DND-41 (cell line): Measurements from ENCODE around the gene MACROD2.

Source experiments
- ATAC-seq: fragments of 200-7000 bp; cut with Tn5 transposase; 3 replicates; pipeline ENCODE4 v1.9.1; 2021; ENCODE audit warnings: low read depth; ENCODE audit not compliant: insufficient read depth
- DNase-seq: peaks from one replicate; pipeline ENCODE4 v3.0.0-alpha.2; 2020
- H2AFZ ChIP-seq: 2 replicates; pipeline ENCODE4 v1.6.0; 2012; ENCODE audit warnings: low read depth, low read length
- H3K27ac ChIP-seq: 2 replicates; pipeline ENCODE4 v1.5.1; 2012; ENCODE audit warnings: low read length, inconsistent platforms
- H3K27me3 ChIP-seq: fragments of 200-600 bp; sonication (generic); 2 replicates; pipeline ENCODE4 v1.6.0; 2012; ENCODE audit warnings: low read length, mild to moderate bottlenecking, inconsistent platforms; ENCODE audit not compliant: insufficient read depth, poor library complexity
- H3K36me3 ChIP-seq: 2 replicates; pipeline ENCODE4 v1.5.1; 2012; ENCODE audit warnings: low read length, inconsistent platforms; ENCODE audit not compliant: insufficient read depth
- H3K4me1 ChIP-seq: 2 replicates; pipeline ENCODE4 v1.5.1; 2012; ENCODE audit warnings: mild to moderate bottlenecking, low read length; ENCODE audit not compliant: insufficient read depth
- H3K4me2 ChIP-seq: 2 replicates; pipeline ENCODE4 v1.6.0; 2012; ENCODE audit warnings: mild to moderate bottlenecking, moderate library complexity, low read length, inconsistent platforms; ENCODE audit not compliant: insufficient read depth
- H3K4me3 ChIP-seq, 2 experiments: fragments of 200-600 bp in 1 of 2; shearing (Covaris generic) in 1 of 2; 2 replicates each; pipeline ENCODE4 v1.5.1; 2012 to 2016; ENCODE audit warnings: inconsistent platforms in 2 of 2, low read length in 2 of 2, mild to moderate bottlenecking in 2 of 2, low read depth in 1 of 2, moderate library complexity in 1 of 2
- H3K79me2 ChIP-seq: 2 replicates; pipeline ENCODE4 v1.6.0; 2012; ENCODE audit warnings: low read length, inconsistent platforms; ENCODE audit not compliant: insufficient read depth
- H3K9ac ChIP-seq: 2 replicates; pipeline ENCODE4 v1.6.0; 2012; ENCODE audit warnings: low read depth, mild to moderate bottlenecking, inconsistent platforms, low read length, moderate library complexity
- H3K9me3 ChIP-seq: 2 replicates; pipeline ENCODE4 v1.5.1; 2012; ENCODE audit warnings: low read length, moderate library complexity, mild to moderate bottlenecking, inconsistent platforms; ENCODE audit not compliant: insufficient read depth, severe bottlenecking
- H4K20me1 ChIP-seq: 2 replicates; pipeline ENCODE4 v1.6.0; 2012; ENCODE audit warnings: low read length; ENCODE audit not compliant: insufficient read depth
- EZH2 ChIP-seq: IDR thresholded peaks from 3 replicates; pipeline ENCODE4 v1.6.1; 2012; ENCODE audit warnings: borderline replicate concordance, low read depth, mild to moderate bottlenecking, moderate library complexity, low read length, inconsistent platforms; ENCODE audit not compliant: severe bottlenecking
- TF ChIP-seq, protein P1 (sequence below): IDR thresholded peaks from 2 replicates; pipeline ENCODE4 v1.5.1; 2012; ENCODE audit warnings: borderline replicate concordance, low read length, moderate library complexity, mild to moderate bottlenecking; ENCODE audit not compliant: poor library complexity, severe bottlenecking; ENCODE audit errors: extremely low read depth

Gene MACROD2

GRCh38 chr20:14821251-14821650 is 825.9 kb downstream of the MACROD2 start:
- H3K36me3 ChIP-seq: no peaks in the 10 kb centered on the region
- no peak overlapping the region for H3K27ac ChIP-seq
- no peak overlapping the region for H2AFZ ChIP-seq
- no peak overlapping the region for H3K4me3 ChIP-seq
- no peaks in the 10 kb centered on the region for H3K79me2 ChIP-seq
- no peaks in the 10 kb centered on the region for H3K4me1 ChIP-seq
- H3K9me3 ChIP-seq: no peaks in the 10 kb centered on the region
- no peak overlapping the region for H3K9ac ChIP-seq
- TF ChIP-seq, protein P1, sequence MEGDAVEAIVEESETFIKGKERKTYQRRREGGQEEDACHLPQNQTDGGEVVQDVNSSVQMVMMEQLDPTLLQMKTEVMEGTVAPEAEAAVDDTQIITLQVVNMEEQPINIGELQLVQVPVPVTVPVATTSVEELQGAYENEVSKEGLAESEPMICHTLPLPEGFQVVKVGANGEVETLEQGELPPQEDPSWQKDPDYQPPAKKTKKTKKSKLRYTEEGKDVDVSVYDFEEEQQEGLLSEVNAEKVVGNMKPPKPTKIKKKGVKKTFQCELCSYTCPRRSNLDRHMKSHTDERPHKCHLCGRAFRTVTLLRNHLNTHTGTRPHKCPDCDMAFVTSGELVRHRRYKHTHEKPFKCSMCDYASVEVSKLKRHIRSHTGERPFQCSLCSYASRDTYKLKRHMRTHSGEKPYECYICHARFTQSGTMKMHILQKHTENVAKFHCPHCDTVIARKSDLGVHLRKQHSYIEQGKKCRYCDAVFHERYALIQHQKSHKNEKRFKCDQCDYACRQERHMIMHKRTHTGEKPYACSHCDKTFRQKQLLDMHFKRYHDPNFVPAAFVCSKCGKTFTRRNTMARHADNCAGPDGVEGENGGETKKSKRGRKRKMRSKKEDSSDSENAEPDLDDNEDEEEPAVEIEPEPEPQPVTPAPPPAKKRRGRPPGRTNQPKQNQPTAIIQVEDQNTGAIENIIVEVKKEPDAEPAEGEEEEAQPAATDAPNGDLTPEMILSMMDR: no peak
- no peak for TF ChIP-seq EZH2
- no peak overlapping the region for H3K4me2 ChIP-seq
- H4K20me1 ChIP-seq: no peaks in the 10 kb centered on the region
- H3K27me3 ChIP-seq: no peaks in the 10 kb centered on the region
- ATAC-seq: no peak
- DNase-seq: no peak

GRCh38 chr20:14824996-14825395 is 829.7 kb downstream of the MACROD2 start:
- no peaks in the 10 kb centered on the region for H3K4me1 ChIP-seq
- no peak for ATAC-seq
- TF ChIP-seq, protein P1: no peak
- no peak for TF ChIP-seq EZH2
- H3K27me3 ChIP-seq: no peaks in the 10 kb centered on the region
- H3K79me2 ChIP-seq: no peaks in the 10 kb centered on the region
- no peak overlapping the region for H3K4me3 ChIP-seq
- no peak overlapping the region for H3K9ac ChIP-seq
- no peak overlapping the region for H3K4me2 ChIP-seq
- H3K9me3 ChIP-seq: no peaks in the 10 kb centered on the region
- H2AFZ ChIP-seq: no peak overlapping the region
- DNase-seq: no peak
- no peak overlapping the region for H3K27ac ChIP-seq
- H4K20me1 ChIP-seq: no peaks in the 10 kb centered on the region
- H3K36me3 ChIP-seq: no peaks in the 10 kb centered on the region

- Histone ChIP-seq H3K27ac (no peak overlapping the region), H3K27me3 (no peaks in the 10 kb centered on the region), H3K4me3 (no peak overlapping the region), H3K4me2 (no peak overlapping the region), H3K9ac (no peak overlapping the region), H3K36me3 (no peaks in the 10 kb centered on the region), H2AFZ (no peak overlapping the region), H3K4me1 (no peaks in the 10 kb centered on the region), H4K20me1 (no peaks in the 10 kb centered on the region), H3K9me3 (no peaks in the 10 kb centered on the region), H3K79me2 (no peaks in the 10 kb centered on the region)
- DNase-seq (no peak), ATAC-seq (no peak)
- TF ChIP-seq, protein P1: no peak
- TF ChIP-seq EZH2: no peak
Observed at GRCh38 chr20:14826543-14827313, 831.4 kb downstream of the MACROD2 start.
